Panc1 (cell line): Measurements from ENCODE around the gene VPS4B.
"Not testable (repeated sequence)": the region's sequence is repeated elsewhere in the genome, so short reads cannot be mapped to it uniquely, and the experiment has no call there.

ENCODE experiments used
- CTCF ChIP-seq: fragments of 450-650 bp; IDR thresholded peaks from 2 replicates; pipeline ENCODE4 v1.5.1; 2017; ENCODE audit warnings: mild to moderate bottlenecking
- POLR2AphosphoS5 ChIP-seq: IDR thresholded peaks from 2 replicates; pipeline ENCODE4 v1.6.1; 2012; ENCODE audit warnings: mild to moderate bottlenecking, low read depth, low read length, moderate library complexity
- SIN3A ChIP-seq: IDR thresholded peaks from 2 replicates; pipeline ENCODE4 v1.6.1; 2012; ENCODE audit warnings: low read depth, mild to moderate bottlenecking, low read length, moderate library complexity, borderline replicate concordance; ENCODE audit not compliant: insufficient read depth
- TCF7L2 ChIP-seq: IDR thresholded peaks from 2 replicates; pipeline ENCODE4 v1.6.1; 2011; ENCODE audit warnings: mild to moderate bottlenecking, low read depth, low read length, inconsistent platforms

- not testable (repeated sequence) for TF ChIP-seq CTCF, POLR2AphosphoS5, TCF7L2, SIN3A
These were observed 58.9 kb downstream of the VPS4B start for GRCh38 chr18:63363420-63363819.
